GM18858 (cell line): Measurements from ENCODE around the gene ZNF718.
"Not testable (repeated sequence)": the region's sequence is repeated elsewhere in the genome, so short reads cannot be mapped to it uniquely, and the experiment has no call there.

Source experiments
- ATAC-seq: cut with Tn5 transposase; IDR thresholded peaks from one replicate; pipeline ENCODE4 v1.9.1; 2021; ENCODE audit not compliant: unreplicated experiment

The ZNF718 gene

DNA sequence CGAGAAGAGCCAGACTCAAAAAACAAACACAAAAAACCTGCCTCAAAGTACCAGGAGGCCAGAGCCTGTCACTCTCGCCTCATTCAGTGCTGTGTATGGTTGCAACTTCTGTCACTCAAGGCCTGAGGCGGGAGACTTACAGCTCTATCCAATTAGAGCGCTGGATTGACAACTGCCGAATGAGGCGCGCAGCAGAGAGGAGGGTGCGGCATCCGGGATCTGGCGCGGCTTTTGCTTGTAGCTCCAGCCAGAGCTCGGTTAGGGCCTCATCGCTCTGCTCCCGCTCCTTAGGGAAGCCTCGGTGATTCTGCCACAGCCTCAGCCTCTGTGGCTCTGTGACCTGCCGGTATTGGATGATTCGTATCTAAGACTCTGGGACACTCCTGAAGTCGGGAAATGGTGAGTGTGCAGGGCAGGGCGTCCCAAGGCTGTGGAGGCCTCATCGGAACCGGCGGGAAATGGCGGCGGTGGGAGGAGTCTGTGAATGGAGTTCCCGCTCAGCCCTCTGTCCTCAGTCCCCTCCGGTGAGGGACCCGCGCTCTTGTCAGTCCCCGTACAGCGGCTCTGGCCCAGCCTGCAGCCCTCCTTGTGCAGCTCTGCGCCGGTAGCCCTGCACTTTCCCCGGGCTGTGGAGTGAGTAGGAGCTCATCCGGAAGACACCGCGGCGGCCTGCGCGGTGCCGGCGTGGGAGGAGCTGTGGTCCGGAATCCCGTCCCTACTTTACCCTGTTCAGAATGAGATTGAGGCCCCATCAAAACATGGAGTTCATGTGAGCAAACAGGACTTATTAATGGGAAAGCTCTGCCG lies at the start of gene ZNF718:
Gene ZNF718, plus strand, starts transcription at position 227 of the 807 bp plus-strand sequence. Its CDS starts 170 bp downstream, at position 397.
- peak; percentile 99 for ATAC-seq

DNA sequence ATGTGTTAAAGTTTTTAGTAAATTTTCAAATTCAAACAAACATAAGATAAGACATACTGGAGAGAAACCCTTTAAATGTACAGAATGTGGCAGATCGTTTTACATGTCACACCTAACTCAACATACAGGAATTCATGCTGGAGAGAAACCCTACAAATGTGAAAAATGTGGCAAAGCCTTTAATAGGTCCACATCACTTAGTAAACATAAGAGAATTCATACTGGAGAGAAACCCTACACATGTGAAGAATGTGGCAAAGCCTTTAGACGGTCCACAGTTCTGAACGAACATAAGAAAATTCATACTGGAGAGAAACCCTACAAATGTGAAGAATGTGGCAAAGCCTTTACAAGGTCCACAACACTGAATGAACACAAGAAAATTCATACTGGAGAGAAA lies 38.4 kb upstream of the ZNF718 start:
- ATAC-seq = no peak

DNA sequence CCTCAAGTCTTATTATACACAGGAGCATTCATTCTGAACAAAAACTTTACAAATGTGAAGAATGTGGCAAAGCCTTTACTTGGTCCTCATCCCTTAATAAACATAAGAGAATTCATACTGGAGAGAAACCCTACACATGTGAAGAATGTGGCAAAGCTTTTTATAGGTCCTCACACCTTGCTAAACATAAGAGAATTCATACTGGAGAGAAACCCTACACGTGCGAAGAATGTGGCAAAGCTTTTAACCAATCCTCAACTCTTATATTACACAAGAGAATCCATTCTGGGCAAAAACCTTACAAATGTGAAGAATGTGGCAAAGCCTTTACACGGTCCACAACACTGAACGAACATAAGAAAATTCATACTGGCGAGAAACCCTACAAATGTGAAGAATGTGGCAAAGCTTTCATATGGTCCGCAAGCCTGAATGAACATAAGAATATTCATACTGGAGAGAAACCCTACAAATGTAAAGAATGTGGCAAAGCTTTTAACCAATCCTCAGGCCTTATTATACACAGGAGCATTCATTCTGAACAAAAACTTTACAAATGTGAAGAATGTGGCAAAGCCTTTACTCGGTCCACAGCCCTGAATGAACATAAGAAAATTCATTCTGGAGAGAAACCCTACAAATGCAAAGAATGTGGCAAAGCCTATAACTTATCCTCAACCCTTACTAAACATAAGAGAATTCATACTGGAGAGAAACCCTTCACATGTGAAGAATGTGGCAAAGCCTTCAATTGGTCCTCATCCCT lies 37.6 kb upstream of the ZNF718 start:
- not testable (repeated sequence) for ATAC-seq

DNA sequence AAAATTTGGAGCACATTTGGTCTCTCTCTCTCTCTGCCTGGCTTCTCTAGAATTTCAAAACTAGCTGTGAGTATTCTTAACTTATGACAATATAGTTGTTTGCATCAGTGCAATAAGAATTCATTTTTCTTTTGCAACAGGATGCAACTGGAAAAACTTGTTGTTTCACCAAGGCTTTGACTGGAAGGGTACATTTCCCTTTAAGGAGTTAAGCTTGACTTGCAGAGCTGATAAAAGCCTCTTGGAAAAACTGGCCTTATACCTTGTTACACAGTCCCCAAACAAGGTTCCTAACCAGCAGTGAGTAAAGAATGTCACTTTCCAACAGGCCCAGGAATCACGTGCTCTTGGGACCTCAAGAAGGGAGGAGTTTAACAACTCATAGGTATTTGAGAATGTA lies 25.9 kb upstream of the ZNF718 start:
- no peak for ATAC-seq

DNA sequence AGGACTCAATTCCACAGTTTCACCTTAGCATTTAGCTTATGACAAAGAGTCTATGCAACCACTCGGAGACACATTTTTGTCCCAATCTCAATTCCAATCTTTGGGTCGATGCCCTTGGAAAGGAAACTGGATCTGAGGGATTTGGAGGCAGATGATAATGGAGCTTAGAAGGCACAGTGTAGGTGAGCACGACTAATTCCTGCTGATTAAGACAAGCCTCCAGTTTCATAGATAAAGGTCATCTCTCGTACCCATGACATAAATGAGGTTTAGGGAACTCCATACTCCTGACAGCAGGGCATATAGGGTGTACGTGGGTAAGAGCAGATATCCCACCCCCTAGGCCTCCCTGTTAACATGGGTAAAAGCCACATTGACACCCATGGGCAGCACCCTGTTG lies 24.4 kb upstream of the ZNF718 start:
- ATAC-seq = no peak

DNA sequence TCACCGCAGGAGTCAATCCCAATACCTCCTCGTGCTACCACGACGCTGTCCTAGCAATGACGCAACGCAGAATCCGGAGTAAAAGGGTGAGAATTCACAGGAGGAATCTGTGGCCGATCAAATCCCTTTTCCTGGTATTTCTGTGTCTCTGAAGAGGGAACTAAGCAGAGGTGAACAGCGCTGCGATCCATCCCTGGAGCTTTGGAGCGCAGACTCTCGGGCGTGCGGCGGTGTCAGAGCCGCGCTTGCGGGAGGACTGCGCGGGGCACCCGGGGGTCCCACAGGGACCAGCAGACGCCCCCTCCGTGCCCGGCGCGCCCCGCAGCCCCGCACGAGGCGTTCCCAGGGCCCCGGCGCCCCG lies 17.2 kb upstream of the ZNF718 start:
- ATAC-seq = no peak

DNA sequence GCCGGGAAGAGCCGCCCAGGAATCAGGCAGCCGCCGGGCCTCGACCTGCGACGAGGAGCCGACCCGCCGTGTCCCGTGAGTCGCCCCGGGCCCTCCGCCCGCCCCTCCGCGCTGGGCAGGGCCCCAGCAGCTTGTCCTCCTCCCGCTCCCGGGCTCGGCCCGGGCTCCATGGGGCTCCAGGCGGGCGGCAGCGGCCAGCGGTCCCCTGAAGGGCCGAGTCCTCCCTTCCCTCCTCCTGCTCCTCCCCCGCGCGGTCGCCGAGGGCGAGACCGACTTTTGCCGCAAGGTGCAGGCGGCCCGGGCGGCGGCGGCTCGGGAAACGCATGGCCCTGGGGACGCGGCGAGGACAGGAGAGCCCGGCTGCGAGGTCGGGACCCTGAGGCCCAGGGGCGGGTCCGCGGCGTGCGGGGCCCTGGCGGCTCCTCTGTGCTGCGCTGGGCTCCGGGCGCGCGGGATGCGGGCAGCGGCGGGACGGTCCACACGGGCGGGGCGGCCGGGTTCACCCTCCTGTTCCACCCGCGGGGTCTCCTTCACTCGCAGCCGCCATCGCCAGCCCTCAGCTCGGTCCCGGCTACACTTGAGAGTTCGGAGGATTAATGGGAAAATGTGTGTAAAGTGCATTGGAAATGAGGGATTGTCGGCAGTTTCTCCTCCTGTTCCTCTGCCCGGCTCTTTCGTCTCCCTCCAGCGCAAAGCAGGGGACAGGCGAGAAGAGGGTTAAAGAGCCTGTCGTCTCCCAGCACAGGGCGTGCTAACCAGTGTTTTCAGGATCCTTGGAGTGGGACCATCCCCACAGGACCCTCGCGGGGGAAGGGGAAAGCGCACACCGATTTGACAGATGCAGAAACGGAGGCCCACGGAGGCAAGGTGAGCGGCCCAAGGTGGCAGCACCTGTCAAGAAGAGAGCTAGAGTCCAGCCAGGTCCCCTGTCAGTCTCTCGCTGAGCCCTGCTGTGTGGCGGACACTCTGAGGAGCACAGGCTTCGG lies 16.6 kb upstream of the ZNF718 start:
- ATAC-seq = no peak

DNA sequence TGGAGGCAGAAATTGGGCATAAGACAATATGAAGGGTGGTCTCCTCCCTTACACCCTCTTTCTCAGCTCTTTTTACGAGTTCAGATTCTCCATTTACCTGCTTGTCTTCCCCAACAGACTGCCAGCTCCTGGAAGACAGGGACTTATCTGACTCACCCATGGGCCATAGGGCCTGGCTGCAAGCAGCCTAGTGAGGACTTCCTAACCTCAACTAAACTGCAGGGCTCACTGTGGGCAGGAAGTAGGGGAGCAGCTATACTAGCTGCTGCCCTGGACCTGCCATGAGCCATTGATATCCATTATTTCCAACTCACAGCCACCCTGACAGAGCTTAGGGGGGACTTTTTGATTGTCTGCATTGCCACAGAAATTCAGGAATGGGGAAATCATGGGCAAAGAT lies 11.5 kb upstream of the ZNF718 start:
- no peak for ATAC-seq

DNA sequence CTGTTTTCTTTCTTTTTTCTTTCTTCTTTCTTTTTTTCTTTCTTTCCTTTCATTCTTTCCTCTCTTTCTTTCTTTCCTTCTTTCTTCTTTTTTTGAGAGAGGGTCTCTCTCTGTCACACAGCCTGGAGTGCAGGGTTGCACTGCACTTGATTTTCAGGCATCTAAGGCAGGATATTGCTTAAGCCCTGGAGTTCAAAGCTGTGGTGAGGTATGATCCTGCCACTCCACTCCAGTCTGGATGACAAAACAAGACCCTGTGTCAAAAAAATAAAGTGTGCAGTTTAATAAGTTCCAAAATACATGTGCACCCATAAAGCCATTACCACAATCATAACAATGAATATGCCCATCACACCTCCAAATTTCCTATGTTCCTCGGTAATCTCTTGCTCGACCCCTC lies 10.6 kb upstream of the ZNF718 start:
- no peak for ATAC-seq

DNA sequence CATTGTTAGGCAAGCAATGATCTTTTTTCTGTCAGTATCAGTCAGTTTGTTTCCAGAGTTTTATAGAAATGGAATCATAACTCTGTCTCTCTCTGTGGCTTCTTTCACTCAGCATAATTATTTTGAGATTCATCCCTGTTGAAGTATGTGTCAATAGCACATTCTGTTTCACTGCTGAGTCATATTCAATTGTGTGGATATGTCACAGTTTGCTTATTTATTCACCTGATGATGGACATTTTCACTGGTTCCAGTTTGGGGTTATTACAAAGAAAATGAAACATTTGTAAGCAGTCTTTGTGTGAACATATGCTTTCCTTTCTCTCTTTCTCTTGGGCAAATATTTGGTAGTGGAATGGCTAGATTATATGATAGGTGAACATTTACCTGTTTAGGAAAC lies 10.2 kb upstream of the ZNF718 start:
- ATAC-seq = no peak

DNA sequence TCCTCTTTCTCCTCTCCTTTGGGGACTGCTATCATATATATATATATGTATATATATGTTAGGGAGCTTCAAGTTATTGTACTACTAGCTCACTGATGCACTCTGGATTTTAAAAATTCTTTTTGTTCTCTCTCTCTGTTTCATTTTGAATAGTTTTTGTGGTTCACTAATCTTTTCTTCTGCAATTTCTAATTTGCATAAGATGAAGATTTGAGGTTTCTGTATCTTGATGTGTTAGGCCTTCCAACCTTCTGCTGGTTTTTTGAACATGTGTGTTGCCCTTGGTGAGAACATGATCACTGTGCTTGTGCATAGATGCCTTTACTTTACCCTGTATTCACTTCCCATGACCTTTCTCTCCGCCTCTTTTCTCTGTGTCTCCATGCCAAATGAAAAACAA lies 7.8 kb upstream of the ZNF718 start:
- ATAC-seq = no peak

DNA sequence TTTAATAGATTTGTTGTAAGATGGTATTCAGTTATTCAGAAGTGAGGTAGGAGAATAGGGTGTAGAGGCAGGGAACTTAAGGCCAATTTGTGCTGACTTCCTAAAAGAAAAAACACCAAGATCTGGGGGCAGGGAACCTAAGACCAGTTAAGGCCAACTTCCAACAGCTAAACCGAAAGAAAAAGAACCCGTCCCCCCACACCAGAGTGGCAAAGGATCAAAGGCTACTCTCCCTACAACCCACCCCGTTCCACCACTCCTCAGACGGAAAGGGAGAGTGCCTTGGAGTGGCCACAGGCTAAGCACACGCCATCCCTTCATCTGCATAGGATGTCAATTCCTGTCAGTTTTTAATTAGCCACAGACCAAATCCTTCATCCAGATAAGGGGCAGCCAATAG lies 3.7 kb upstream of the ZNF718 start:
- no peak for ATAC-seq

DNA sequence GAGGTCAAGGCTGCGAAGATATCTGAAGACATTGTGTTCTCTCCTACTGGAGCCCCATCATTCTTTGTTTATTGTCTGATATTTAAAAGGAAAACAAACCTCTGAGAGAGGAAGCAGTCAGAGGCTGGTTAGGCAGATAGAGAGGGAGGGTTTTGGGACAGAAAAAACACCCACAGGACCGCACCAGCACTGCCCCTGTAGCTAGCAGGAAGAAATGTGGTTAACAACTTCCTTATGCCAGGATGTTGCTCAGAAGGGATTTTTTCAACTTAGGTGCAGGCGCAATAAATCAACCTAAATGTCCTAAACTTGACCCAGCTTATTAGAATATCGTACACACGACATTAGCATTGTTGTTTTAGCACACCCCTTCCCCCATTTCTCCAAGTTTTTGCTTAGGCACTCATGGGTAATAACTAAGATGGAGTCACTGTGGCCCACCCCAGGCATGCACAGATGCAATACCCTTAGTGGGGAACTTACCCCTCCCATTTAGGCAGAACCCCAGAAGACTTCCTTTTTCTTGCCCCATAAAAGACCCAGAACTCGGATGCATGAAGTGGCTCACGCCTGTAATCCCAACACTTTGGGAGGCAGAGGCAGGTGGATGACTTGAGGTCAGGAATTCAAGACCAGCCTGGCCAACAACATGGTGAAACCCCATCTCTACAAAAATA lies 2.8 kb upstream of the ZNF718 start:
- ATAC-seq = no peak

DNA sequence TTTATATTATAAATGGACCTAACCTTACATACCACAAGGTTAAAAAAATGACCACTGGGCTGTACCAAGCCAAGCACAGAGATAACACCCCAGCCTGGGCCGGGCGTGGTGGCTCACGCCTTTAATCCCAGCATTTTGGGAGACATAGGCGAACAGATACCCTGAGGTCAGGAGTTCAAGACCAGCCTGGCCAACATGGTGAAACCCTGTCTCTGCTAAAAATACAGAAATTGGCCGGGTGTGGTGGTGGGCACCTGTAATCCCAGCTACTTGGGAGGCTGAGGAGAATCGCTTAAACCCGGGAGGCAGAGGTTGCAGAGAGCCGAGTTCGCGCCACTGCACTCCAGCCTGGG lies 403 bp upstream of the ZNF718 start:
- ATAC-seq = not testable (repeated sequence)

DNA sequence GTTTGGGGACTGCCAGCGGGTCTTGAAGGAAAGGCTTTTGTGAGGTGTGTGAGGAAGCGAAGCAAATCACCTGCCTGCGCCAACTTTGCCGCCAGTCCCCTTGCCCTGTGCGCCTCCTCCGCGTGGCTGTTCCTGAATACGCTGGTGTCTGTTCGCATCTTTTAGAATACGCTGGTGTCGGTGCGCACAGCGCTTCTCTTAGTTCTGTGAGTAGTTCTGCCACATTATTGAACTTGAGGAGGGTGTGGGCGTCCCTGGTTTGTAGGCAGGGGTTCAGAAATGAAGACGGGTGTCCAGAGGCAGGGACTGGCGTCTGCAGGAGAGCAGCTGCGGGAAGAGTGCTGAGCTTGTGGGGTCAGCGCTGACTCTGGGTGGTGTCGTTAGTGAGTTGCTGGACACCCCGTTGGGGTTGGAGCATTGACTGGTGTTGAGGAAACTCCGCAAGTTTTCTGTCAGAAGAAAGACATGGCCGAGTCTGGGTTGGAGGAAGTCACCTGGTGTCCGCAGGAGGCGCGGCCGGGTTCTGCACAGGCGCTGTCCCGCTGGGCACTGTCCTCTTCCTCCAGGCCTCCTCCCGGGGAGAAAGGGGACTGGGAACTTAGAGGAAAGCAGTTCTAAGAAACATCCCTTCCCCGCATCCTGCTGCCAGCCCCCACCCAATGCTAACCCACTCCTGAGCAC lies 930 bp downstream of the ZNF718 start:
- ATAC-seq = no peak

DNA sequence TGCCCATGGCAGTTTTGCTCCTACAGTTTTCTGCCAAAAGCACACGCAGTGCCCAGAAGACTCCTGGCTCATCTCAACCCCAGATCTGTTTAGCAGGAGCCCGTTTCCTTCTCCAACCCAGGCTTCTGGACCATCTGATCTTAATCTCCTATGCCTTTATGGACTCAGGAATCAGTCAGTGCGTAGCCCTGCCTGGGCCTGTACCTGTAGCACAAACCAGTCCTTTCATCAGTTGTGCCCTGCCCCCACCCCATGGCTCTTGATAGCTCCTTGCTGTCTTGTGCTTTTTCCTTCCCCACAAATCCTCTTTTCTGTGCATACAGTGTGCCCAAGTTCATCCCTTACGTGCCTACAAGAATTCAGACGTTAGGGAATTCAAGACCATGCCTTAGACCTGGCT lies 1.5 kb downstream of the ZNF718 start:
- no peak for ATAC-seq

DNA sequence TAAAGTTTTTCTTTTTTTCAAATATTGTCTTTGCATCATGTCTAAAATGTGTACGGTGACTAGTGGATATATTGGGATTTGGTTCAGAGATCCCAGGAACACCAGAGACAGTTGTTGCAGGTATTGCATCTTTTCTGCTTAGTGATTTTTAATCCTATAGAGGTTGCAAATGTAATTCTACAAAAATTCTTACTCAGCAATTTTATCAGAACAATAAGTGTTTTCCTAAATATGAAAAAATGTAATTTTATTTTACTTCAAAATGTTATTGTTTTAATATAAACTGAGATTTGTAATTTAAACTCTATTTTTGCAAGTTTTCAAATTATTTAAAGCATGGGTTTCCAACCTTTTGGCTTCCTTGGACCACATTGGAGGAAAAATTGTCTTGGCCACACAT lies 8.2 kb downstream of the ZNF718 start:
- ATAC-seq = no peak

DNA sequence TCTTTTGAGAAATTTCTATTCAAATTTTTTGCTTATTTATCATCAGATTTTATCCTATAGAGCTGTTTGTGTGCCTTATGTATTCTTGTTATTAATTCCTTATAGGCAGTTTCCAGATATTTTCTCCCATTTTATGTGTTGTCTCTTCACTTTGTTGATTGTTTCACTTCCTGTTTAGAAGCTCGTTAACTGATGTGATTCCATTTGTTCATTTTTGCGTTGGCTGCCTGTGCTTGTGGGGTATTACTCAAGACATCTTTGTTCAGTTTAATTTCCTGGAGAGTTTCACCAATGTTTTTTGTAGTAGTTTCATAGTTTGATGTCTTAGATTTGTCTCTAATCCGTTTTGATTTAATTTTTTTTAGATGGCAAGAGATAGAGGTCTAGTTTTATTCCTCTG lies 14.6 kb downstream of the ZNF718 start:
- ATAC-seq = no peak

DNA sequence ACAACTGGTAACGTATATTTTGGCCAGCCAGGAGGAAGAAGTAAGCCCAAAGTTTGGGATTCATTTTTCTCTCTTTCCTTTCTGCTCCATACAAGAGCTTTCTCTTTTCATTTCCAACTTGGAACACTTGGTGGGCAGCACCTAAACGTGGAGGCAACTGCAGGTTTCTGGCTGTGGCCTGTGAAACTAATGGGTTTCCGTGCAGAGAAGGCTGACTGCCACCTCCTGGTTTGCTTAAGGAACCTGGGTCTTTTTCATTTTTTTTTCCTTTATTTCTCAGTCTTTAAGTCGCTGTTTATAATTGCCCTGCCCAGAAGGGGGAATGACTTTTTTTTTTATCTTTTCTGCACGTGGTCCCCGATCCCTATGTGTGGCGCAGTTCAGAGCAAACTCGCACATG lies 15.4 kb downstream of the ZNF718 start:
- no peak for ATAC-seq

DNA sequence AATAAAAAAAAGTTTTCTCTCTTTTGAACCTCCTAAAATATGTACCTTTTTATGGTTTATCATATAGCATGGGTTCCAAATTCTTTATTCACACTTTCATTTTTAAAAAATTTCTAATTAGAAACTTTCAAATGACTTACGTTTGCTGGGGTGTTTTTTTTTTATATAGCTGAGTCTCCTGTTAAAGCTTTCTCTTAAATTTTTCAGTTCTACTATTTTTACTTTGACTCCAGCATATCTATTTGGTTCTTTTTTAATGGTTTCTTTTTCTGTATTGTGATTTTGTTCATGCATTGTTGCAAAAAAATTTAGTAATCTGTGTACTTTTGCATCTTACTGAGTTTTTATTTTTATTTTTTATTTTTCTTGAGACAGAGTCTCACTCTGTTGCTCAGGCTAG lies 22.3 kb downstream of the ZNF718 start:
- no peak for ATAC-seq
